HG03432 (cell line): Measurements from ENCODE around the gene DICER1.
"Not testable (repeated sequence)": the region's sequence is repeated elsewhere in the genome, so short reads cannot be mapped to it uniquely, and the experiment has no call there.

Source experiments
- ATAC-seq: cut with Tn5 transposase; IDR thresholded peaks from one replicate; pipeline ENCODE4 v1.9.1; 2021; ENCODE audit warnings: mild to moderate bottlenecking, moderate library complexity; ENCODE audit not compliant: unreplicated experiment

Gene DICER1

GRCh38 chr14:95150910-95151309 is 6.4 kb downstream of the DICER1 start:
- no peak for ATAC-seq

DNA sequence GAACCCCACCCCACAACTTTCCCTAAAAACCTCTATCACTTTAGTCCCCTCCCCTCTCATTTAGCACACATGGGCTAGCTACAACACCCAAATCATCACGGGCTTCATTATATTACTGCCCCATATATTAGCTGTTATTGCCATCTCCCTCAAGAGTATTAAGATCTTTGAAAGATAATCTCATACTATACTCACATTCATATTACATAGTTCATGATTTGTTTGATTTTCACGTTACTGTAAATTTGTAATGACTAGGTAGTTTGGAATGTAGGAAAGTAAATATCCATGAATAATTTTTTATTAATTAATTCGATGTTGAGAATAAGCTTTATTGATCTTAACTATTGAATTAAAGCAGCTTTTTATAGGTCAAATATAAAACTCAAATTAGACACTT is 7.9 kb downstream of the DICER1 start:
- ATAC-seq = no peak

GRCh38 chr14:95147597-95147996 is 9.7 kb downstream of the DICER1 start:
- no peak for ATAC-seq

- ATAC-seq = no peak
Measured at GRCh38 chr14:95146079-95146771, 11.1 kb downstream of the DICER1 start.

DNA sequence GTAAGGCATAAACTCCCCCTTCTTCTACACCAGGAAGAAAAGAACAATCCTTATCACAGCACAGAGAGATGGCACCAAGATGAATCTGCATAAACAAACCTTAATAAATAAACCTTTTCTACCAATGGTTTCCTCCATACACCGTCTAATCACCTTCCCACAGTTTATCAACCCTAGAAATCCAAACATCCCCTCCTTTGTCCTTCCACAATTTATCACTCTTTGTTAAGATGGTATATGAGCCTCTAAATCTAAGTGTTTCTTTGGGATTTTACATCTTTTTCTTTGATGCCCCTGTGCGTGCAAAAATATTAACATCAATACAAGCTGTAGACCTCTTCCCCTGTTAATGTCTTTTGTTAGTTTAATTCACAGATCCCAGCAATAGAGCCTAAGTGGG is 12.5 kb downstream of the DICER1 start:
- ATAC-seq = no peak

GRCh38 chr14:95143808-95144620 is 13.3 kb downstream of the DICER1 start:
- ATAC-seq = peak; percentile 50

- ATAC-seq = no peak
Measured at GRCh38 chr14:95142208-95142607, 15.1 kb downstream of the DICER1 start.

DNA sequence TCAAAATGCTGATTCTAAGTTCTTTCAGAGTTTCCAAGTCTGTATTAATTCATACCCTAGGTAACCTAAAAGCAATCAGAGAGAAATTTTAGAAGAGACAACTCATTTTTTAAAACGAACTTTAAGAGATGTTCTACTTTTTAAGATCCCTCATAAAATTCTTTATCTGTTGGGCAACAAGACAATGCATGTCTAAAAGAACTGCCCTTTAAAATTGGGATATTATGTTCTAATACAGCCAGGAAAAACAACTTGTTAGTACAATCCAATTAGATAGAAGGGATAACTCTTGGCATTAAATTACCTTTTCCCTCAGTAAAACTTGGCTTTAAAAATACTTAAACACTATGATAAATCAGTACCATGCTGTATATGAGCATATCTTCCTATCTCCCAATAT is 15.6 kb downstream of the DICER1 start:
- no peak for ATAC-seq

- ATAC-seq = no peak
Measured at GRCh38 chr14:95140060-95140858, 17.1 kb downstream of the DICER1 start.

GRCh38 chr14:95138876-95139275 is 18.5 kb downstream of the DICER1 start:
- ATAC-seq = no peak

DNA sequence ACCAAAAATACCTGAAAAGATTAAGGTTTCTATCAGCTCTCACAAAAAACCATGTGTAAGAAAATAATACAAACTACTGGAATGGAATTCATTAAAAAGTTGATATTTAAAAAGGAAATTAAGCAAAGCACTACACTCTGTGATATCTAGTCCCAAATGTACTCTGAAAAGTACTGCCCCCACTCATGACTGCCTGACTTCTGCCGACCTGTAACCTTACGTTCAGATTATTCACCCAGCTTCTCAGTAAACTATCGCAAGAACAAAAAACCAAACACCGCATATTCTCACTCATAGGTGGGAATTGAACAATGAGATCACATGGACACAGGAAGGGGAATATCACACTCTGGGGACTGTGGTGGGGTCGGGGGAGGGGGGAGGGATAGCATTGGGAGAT is 18.9 kb downstream of the DICER1 start:
- not testable (repeated sequence) for ATAC-seq

GRCh38 chr14:95137804-95138167 is 19.5 kb downstream of the DICER1 start:
- no peak for ATAC-seq

- ATAC-seq = no peak
Measured at GRCh38 chr14:95137164-95137803, 20.0 kb downstream of the DICER1 start.

DNA sequence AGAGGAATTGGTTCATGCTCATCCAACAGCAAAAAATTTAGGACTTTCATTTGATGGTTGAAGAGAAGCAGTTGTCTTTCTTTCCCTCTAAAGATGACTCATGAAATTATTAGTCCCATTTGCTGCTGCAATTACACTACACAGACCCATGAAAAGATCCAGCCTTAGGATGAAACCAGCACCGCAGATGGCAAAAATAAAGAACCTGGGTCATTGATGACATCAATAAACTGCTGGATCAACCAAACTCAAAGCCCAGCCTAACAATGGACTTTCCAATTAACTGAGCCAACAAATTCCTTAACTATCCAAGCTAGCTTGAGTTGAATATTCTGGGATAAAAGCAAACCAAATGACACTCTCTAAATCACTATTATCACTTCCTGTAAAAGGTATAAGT is 20.7 kb downstream of the DICER1 start:
- ATAC-seq = no peak

GRCh38 chr14:95134304-95134933 is 22.9 kb downstream of the DICER1 start:
- ATAC-seq = no peak

GRCh38 chr14:95133282-95133681 is 24.0 kb downstream of the DICER1 start:
- no peak for ATAC-seq

GRCh38 chr14:95132760-95133159 is 24.6 kb downstream of the DICER1 start:
- ATAC-seq = no peak

GRCh38 chr14:95130549-95130948 is 26.8 kb downstream of the DICER1 start:
- no peak for ATAC-seq

- no peak for ATAC-seq
Measured at GRCh38 chr14:95128140-95128539, 29.2 kb downstream of the DICER1 start.

- no peak for ATAC-seq
Measured at GRCh38 chr14:95127531-95127911, 29.8 kb downstream of the DICER1 start.
